Natural killer cell treated with Interleukin-12 subunit alpha and Interleukin-12 subunit beta and Interleukin-15 and Interleukin-18, amount 100 ng/mL, for 72 hours (primary cell): ENCODE measurements around the gene PAIP1. TPM values are rescaled to one million over a fixed set of nuclear protein-coding genes. Genes with fewer than 3 reads are reported as not detected.

ENCODE experiments used
- ATAC-seq, 2 donors: fragments of 150-1000 bp; cut with Tn5 transposase in 1 of 2; sonication (Bioruptor Pico), chemical (Tn5 transposase) in 1 of 2; 2 replicates each; pipeline ENCODE4 v1.10.0; 2021
- DNase-seq: peaks from one replicate; pipeline ENCODE4 v3.0.0; 2022; ENCODE audit warnings: low spot score
- H3K27ac Mint-ChIP-seq, 2 donors: 1 replicate in 1 of 2; 2 replicates in 1 of 2; pipeline ENCODE4 v1.8.0; 2022; ENCODE audit warnings: mixed read lengths in 2 of 2, mild to moderate bottlenecking in 1 of 2, moderate library complexity in 1 of 2
- H3K27me3 Mint-ChIP-seq, 2 donors: 1 replicate in 1 of 2; 2 replicates in 1 of 2; pipeline ENCODE4 v1.8.0; 2022; ENCODE audit warnings: mixed read lengths in 2 of 2
- H3K36me3 Mint-ChIP-seq: one replicate; pipeline ENCODE4 v1.8.0; 2022; ENCODE audit warnings: mixed read lengths
- H3K4me1 Mint-ChIP-seq, 2 donors: 1 replicate in 1 of 2; 2 replicates in 1 of 2; pipeline ENCODE4 v1.8.0; 2022; ENCODE audit warnings: low read depth in 2 of 2, mixed read lengths in 2 of 2, mild to moderate bottlenecking in 1 of 2
- H3K4me3 Mint-ChIP-seq: one replicate; pipeline ENCODE4 v1.8.0; 2022; ENCODE audit warnings: mixed read lengths
- H3K9me3 Mint-ChIP-seq: 2 replicates; pipeline ENCODE4 v1.8.0; 2022; ENCODE audit warnings: mixed read lengths
- total RNA-seq, 2 donors: library from RNA; stranded (reverse); gene quantifications; one replicate each; pipeline ENCODE4 v1.2.3, GENCODE V29; 2022

Gene PAIP1
- total RNA-seq, 2 donors from 2014 or later: 47.9 to 57.0 TPM

GRCh38 chr5:43483298-43484105, 73.4 kb downstream of the PAIP1 start, which contains the start of gene TMEM267:
TSS of gene TMEM267 (minus strand) at chr5:43483865. CDS start at chr5:43453969, 29,896 bp downstream.
- ATAC-seq (peak; percentile 96 to 97), DNase-seq (peak; percentile 91)
- peak within 1 kb of the TSS; percentile 98 for H3K27ac Mint-ChIP-seq
- peaks cover 20 to 38% of the 10 kb centered on the region in 2 donors for H3K4me1 Mint-ChIP-seq
- no peaks in the 10 kb centered on the region for H3K9me3 Mint-ChIP-seq
- H3K4me3 Mint-ChIP-seq: peak within 1 kb of the TSS; percentile 88
- H3K36me3 Mint-ChIP-seq: peaks cover 6% of the 10 kb centered on the region
- no peaks in the 10 kb centered on the region for H3K27me3 Mint-ChIP-seq

GRCh38 chr5:43482490-43483297, 74.2 kb downstream of the PAIP1 start:
- Mint-ChIP-seq H3K4me3 (peak overlapping the region; percentile 88), H3K36me3 (peaks cover 6% of the 10 kb centered on the region), H3K4me1 (peaks cover 20 to 38% of the 10 kb centered on the region in 2 donors), H3K9me3 (no peaks in the 10 kb centered on the region), H3K27ac (peak overlapping the region; percentile 98), H3K27me3 (no peaks in the 10 kb centered on the region)
- no peak for ATAC-seq
- DNase-seq: no peak

Other genes with a start within 250 kb of the PAIP1 start
- 100 to 1,000 TPM in 1 of 2 donors, 10 to 100 TPM in 1; 81.2 to 102 TPM for gene HMGCS1, start 243.7 kb downstream of the PAIP1 start, total RNA-seq
- gene CCL28, start 144.7 kb downstream of the PAIP1 start, total RNA-seq: 10 to 100 TPM in 1 of 2 donors, 1 to 10 TPM in 1; 4.8 to 18.3 TPM
- 10 to 100 TPM; 20.6 to 23.0 TPM for gene TMEM267, start 73.2 kb downstream of the PAIP1 start, total RNA-seq
- gene C5orf34, start 41.9 kb downstream of the PAIP1 start, total RNA-seq: 1 to 10 TPM; 4.7 to 6.5 TPM
- gene NNT, start 46.1 kb upstream of the PAIP1 start, total RNA-seq: 10 to 100 TPM; 63.2 to 70.6 TPM